ENCODE data around the gene ZMYND15. TPM values are rescaled to one million over a fixed set of nuclear protein-coding genes. Genes with fewer than 3 reads are reported as not detected.

The ZMYND15 gene
- total and polyA plus RNA-seq, 2 of the 13 experiments (the other 11 are each of a cell fraction or from before 2014, with no cell fraction given) = 0.24 to 2.7 TPM

GRCh38 chr17:4739122-4740024, at the start of gene ZMYND15, which contains the start of gene CXCL16 (continued):
- TF ChIP-seq ZNF30 (CRISPR knock-in tag; IDR thresholded peaks at IDR 0.05) (peak; percentile 73; the same call in 1 of the 2 replicates), TP53 (CRISPR knock-in tag; conservative IDR thresholded peaks at IDR 0.05) (no peak), NFATC3 (CRISPR knock-in tag; IDR thresholded peaks at IDR 0.05) (no peak), SRSF9 (IDR thresholded peaks at IDR 0.05; ENCODE audit: borderline replicate concordance, insufficient read depth, low read depth, low read length, poor library complexity, severe bottlenecking) (no peak), HDAC1 (CRISPR knock-in tag; IDR thresholded peaks at IDR 0.05) (peak; percentile 18; the same call in 1 of the 2 replicates), ZNF775 (CRISPR knock-in tag; IDR thresholded peaks at IDR 0.05; ENCODE audit: borderline replicate concordance) (peak; percentile 53; the same call in 1 of the 2 replicates), ZNF788 (CRISPR knock-in tag; IDR thresholded peaks at IDR 0.05; ENCODE audit: borderline replicate concordance) (0 out of 2 replicates have a peak, but pooled peaks have one; percentile 60), ZNF180 (CRISPR knock-in tag; IDR thresholded peaks at IDR 0.05; ENCODE audit: borderline replicate concordance, low read depth) (no peak), MZF1 (CRISPR knock-in tag; IDR thresholded peaks at IDR 0.05; ENCODE audit: borderline replicate concordance) (no peak), PHF20 (CRISPR knock-in tag; IDR thresholded peaks at IDR 0.05) (0 out of 2 replicates have a peak, but pooled peaks have one; percentile 16), FUBP1 (CRISPR knock-in tag; IDR thresholded peaks at IDR 0.05; ENCODE audit: borderline replicate concordance) (no peak), ARID4A (CRISPR knock-in tag; IDR thresholded peaks at IDR 0.05; ENCODE audit: borderline replicate concordance) (peak; percentile 70), HOXA3 (CRISPR knock-in tag; IDR thresholded peaks at IDR 0.05) (peak; percentile 85), ZNF841 (CRISPR knock-in tag; IDR thresholded peaks at IDR 0.05; ENCODE audit: borderline replicate concordance) (no peak; the same call in 1 of the 2 replicates), CBX2 (IDR thresholded peaks at IDR 0.05; ENCODE audit: low read depth, low read length) (no peak), CBX2 (CRISPR knock-in tag; IDR thresholded peaks at IDR 0.05; ENCODE audit: low read depth) (no peak), KLF12 (CRISPR knock-in tag; IDR thresholded peaks at IDR 0.05; ENCODE audit: borderline replicate concordance) (no peak), KMT2B (CRISPR knock-in tag; IDR thresholded peaks at IDR 0.05) (peak; percentile 41; the same call in 1 of the 2 replicates), ZNF7 (CRISPR knock-in tag; IDR thresholded peaks at IDR 0.05) (no peak)
